Tibial artery (tissue), 4 donors: ENCODE measurements around the gene KREMEN1.
"Not testable (repeated sequence)": the region's sequence is repeated elsewhere in the genome, so short reads cannot be mapped to it uniquely, and the experiment has no call there.

ENCODE experiments used
- DNase-seq, 2 donors: peaks; one replicate each; pipeline ENCODE4 v3.0.0-alpha.2; 2019
- H3K27ac ChIP-seq, 2 donors: fragments of 200-600 bp; sonication (generic) in 1 of 2; 1 replicate in 1 of 2; 2 replicates in 1 of 2; pipeline ENCODE4 v1.5.1; 2018 to 2019; ENCODE audit warnings: mild to moderate bottlenecking in 1 of 2
- H3K27me3 ChIP-seq, 2 donors: fragments of 200-600 bp; sonication (generic) in 1 of 2; one replicate each; pipeline versions ENCODE4 v1.5.1 to v1.6.0; 2016 to 2019
- H3K36me3 ChIP-seq, 3 donors: fragments of 200-600 bp; sonication (generic) in 2 of 3; one replicate each; pipeline ENCODE4 v1.5.1; 2016 to 2019; ENCODE audit warnings: mild to moderate bottlenecking in 2 of 3
- H3K4me1 ChIP-seq, 4 donors: fragments of 200-600 bp; sonication (generic) in 2 of 4; 1 replicate in 3 of 4; 2 replicates in 1 of 4; pipeline ENCODE4 v1.5.1; 2016 to 2019
- H3K4me3 ChIP-seq, 2 donors: fragments of 200-600 bp; sonication (generic) in 1 of 2; 1 replicate in 1 of 2; 2 replicates in 1 of 2; pipeline ENCODE4 v1.5.1; 2018 to 2019; ENCODE audit warnings: mild to moderate bottlenecking in 2 of 2
- H3K9me3 ChIP-seq, 3 donors: fragments of 200-600 bp; sonication (generic) in 1 of 3; one replicate each; pipeline ENCODE4 v1.5.1; 2016 to 2019
- CTCF ChIP-seq, 2 experiments: fragments of 200-600 bp in 1 of 2; fragments of 450-650 bp in 1 of 2; IDR thresholded peaks; one replicate each; pipeline ENCODE4 v1.5.1; 2017 to 2019; ENCODE audit warnings: antibody characterized with exemption in 2 of 2, mild to moderate bottlenecking in 1 of 2, moderate library complexity in 1 of 2
- intact Hi-C: fragments of 100-400 bp; cut with DNase I; formaldehyde crosslinking; loops from one replicate; pipeline ENCODE4 v1.15.0; 2023; ENCODE audit warnings: low total_unique reads

Gene KREMEN1

DNA sequence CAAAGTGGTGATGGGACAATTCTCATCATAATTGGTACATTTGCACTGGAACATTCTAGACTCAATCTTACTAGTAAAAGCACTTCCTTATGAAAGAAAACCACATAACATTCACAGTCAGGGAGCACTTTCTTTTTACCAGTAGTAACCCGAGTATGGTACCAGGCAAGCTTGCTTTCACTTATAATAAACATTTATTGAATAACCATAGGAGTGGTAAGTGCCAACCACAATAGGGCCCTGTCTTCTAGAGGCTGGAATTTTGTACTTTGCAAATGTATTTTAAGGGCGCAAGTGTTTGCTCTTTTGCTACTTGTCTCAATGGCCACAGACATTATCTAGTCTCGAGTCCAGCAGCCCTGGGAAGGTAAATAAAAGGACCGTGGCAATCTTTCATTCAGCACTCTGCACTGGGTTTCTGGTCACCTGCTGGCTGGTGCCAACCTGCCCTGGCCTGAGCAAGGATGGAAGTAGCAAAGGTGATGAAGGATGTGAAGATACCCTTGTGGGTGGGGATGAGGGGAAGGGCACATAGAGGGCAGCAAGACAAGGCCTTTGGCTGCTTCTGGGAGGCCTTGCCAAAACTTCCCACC is 35.4 kb upstream of the KREMEN1 start:
- intact Hi-C loops: no loop called here

DNA sequence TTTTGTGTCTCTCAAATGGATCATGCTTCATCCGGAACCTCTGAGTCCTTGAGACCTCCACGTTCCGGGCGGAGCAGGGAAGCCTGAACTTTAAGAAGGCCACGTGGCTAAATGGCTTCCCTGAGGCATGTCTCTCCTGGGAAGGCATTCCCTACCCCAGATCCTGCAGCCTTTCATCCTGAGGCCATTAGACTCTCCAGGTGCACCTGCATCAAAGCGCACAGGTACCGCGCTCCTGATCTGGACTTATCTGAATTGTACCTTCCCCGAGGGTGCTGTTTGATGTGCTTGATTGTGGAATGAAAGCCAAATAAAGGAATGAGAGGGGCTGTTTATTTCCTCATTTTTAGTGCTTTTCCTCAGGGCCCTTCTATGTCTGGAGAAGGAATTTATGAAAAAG is 33.7 kb upstream of the KREMEN1 start:
- Histone ChIP-seq H3K9me3 (no peaks in the 10 kb centered on the region), H3K4me3 (no peak overlapping the region), H3K36me3 (peaks cover 0 to 10% (median 0%) of the 10 kb centered on the region in 3 donors), H3K27ac (no peak overlapping the region), H3K27me3 (no peaks in the 10 kb centered on the region), H3K4me1 (peaks cover 0 to 22% (median 11%) of the 10 kb centered on the region in 4 donors)
- no peak for TF ChIP-seq CTCF (IDR thresholded peaks at IDR 0.05)
- intact Hi-C loops: no loop called here
- DNase-seq: no peak

More for the DNA sequence above, 35.4 kb upstream of the KREMEN1 start:
- Histone ChIP-seq H3K4me1 (peaks cover 0 to 24% (median 17%) of the 10 kb centered on the region in 4 donors), H3K27ac (no peak overlapping the region), H3K4me3 (no peak overlapping the region), H3K36me3 (no peaks in the 10 kb centered on the region), H3K9me3 (no peaks in the 10 kb centered on the region), H3K27me3 (no peaks in the 10 kb centered on the region)
- no peak for TF ChIP-seq CTCF (IDR thresholded peaks at IDR 0.05)
- no peak for DNase-seq

GRCh38 chr22:29039684-29040083 is 33.2 kb upstream of the KREMEN1 start:
- not testable (repeated sequence) for H3K27me3 ChIP-seq, DNase-seq, H3K4me3 ChIP-seq, H3K9me3 ChIP-seq, H3K27ac ChIP-seq
- intact Hi-C loops: loop anchor here (2.0 to 10.0 kb wide), 2 partner anchors 85 to 185 kb away; no protein-coding TSS in a partner anchor
- Histone ChIP-seq H3K4me1 (peaks cover 0 to 27% (median 13%) of the 10 kb centered on the region in 4 donors), H3K36me3 (peaks cover 1 to 15% (median 3%) of the 10 kb centered on the region in 3 donors)

- peak; percentile 96 to 97 for TF ChIP-seq CTCF (IDR thresholded peaks at IDR 0.05)
- peaks cover 8 to 25% (median 11%) of the 10 kb centered on the region in 3 donors for H3K36me3 ChIP-seq
- DNase-seq: peak in 1 of 2 donors; percentile 70
- H3K4me3 ChIP-seq: no peak overlapping the region
- intact Hi-C loops: loop anchor here (2.0 to 10.0 kb wide), 2 partner anchors 86 to 186 kb away; no protein-coding TSS in a partner anchor
- no peaks in the 10 kb centered on the region for H3K27me3 ChIP-seq
- H3K9me3 ChIP-seq: no peaks in the 10 kb centered on the region
- H3K4me1 ChIP-seq: peaks cover 0 to 28% (median 16%) of the 10 kb centered on the region in 4 donors
- H3K27ac ChIP-seq: no peak overlapping the region
Measured at GRCh38 chr22:29040385-29041275, 32.2 kb upstream of the KREMEN1 start.

- no peak overlapping the region for H3K4me3 ChIP-seq
- no peak for DNase-seq
- no peaks in the 10 kb centered on the region for H3K9me3 ChIP-seq
- intact Hi-C loops: loop anchor here (2.0 to 10.0 kb wide), 2 partner anchors 87 to 187 kb away; no protein-coding TSS in a partner anchor
- H3K4me1 ChIP-seq: peaks cover 0 to 28% (median 16%) of the 10 kb centered on the region in 4 donors
- H3K36me3 ChIP-seq: peaks cover 13 to 33% (median 19%) of the 10 kb centered on the region in 3 donors
- H3K27me3 ChIP-seq: no peaks in the 10 kb centered on the region
- no peak overlapping the region for H3K27ac ChIP-seq
- no peak for TF ChIP-seq CTCF (IDR thresholded peaks at IDR 0.05)
Measured at GRCh38 chr22:29041408-29041807, 31.4 kb upstream of the KREMEN1 start.
